Natural killer cell (primary cell): ENCODE measurements around the gene IMPG1. TPM values are rescaled to one million over a fixed set of nuclear protein-coding genes. Genes with fewer than 3 reads are reported as not detected.

Source experiments
- ATAC-seq, 3 donors: fragments of 150-1000 bp in 2 of 3; fragments of 200-7000 bp in 1 of 3; cut with Tn5 transposase; 1 replicate in 1 of 3; 2 replicates in 2 of 3; pipeline ENCODE4 v1.10.0; 2021; ENCODE audit warnings: mild to moderate bottlenecking in 2 of 3, moderate library complexity in 2 of 3
- DNase-seq, 2 donors: peaks; one replicate each; pipeline versions ENCODE4 v3.0.0 to v3.0.0-alpha.2; 2013 to 2021; ENCODE audit warnings: mixed read lengths in 1 of 2
- H3K27ac ChIP-seq: one replicate; pipeline ENCODE4 v1.5.1; 2013; ENCODE audit warnings: mild to moderate bottlenecking, low read length
- H3K27me3 ChIP-seq: one replicate; pipeline ENCODE4 v1.6.1; 2013; ENCODE audit warnings: low read length; ENCODE audit not compliant: control insufficient read depth, insufficient read depth
- H3K36me3 ChIP-seq: one replicate; pipeline ENCODE4 v1.6.1; 2013; ENCODE audit warnings: low read length; ENCODE audit not compliant: control insufficient read depth, insufficient read depth
- H3K4me1 ChIP-seq: one replicate; pipeline ENCODE4 v1.6.1; 2013; ENCODE audit warnings: low read length; ENCODE audit not compliant: control insufficient read depth, insufficient read depth
- H3K4me3 ChIP-seq: one replicate; pipeline ENCODE4 v1.5.1; 2013; ENCODE audit warnings: low read length
- H3K9me3 ChIP-seq: one replicate; pipeline ENCODE4 v1.6.1; 2013; ENCODE audit warnings: low read length; ENCODE audit not compliant: control insufficient read depth, insufficient read depth
- H3K27ac Mint-ChIP-seq, 2 donors: one replicate each; pipeline ENCODE4 v1.8.0; 2022; ENCODE audit warnings: mild to moderate bottlenecking in 2 of 2, mixed read lengths in 2 of 2, moderate library complexity in 1 of 2
- H3K27me3 Mint-ChIP-seq, 2 donors: one replicate each; pipeline ENCODE4 v1.8.0; 2022; ENCODE audit warnings: low read depth in 2 of 2, mixed read lengths in 2 of 2
- H3K36me3 Mint-ChIP-seq: one replicate; pipeline ENCODE4 v1.8.0; 2022; ENCODE audit warnings: mixed read lengths
- H3K4me1 Mint-ChIP-seq, 2 donors: one replicate each; pipeline ENCODE4 v1.8.0; 2022; ENCODE audit warnings: mixed read lengths in 2 of 2
- H3K4me3 Mint-ChIP-seq: one replicate; pipeline ENCODE4 v1.8.0; 2022; ENCODE audit warnings: mild to moderate bottlenecking, moderate library complexity, mixed read lengths
- H3K9me3 Mint-ChIP-seq, 2 donors: one replicate each; pipeline ENCODE4 v1.8.0; 2022; ENCODE audit warnings: mixed read lengths in 2 of 2
- CTCF ChIP-seq: fragments of 200-600 bp; IDR thresholded peaks from one replicate; pipeline ENCODE4 v1.8.0; 2022; ENCODE audit warnings: antibody characterized with exemption
- WGBS: methylation state at CpG from one replicate; pipeline ENCODE4 v1.1.7; 2013; ENCODE audit warnings: missing lambda C conversion rate; ENCODE audit not compliant: insufficient coverage; 5-methylcytosine and 5-hydroxymethylcytosine counted together
- intact Hi-C: fragments of 100-400 bp; cut with micrococcal nuclease; formaldehyde crosslinking; loops from one replicate; pipeline ENCODE4 v1.14.2; 2022
- total RNA-seq, 4 donors: library from RNA; stranded (reverse); fragments of 120-200 nt in 1 of 4; gene quantifications; one replicate each; pipeline versions ENCODE4 v1.2.3 to v1.2.4, GENCODE V29; 2013 to 2022

The IMPG1 gene
- total RNA-seq, 3 donors from 2014 or later (not counting 1 experiment from before 2014, with no cell fraction given): not detected

GRCh38 chr6:76003686-76004085, 68.8 kb downstream of the IMPG1 start:
- no peak overlapping the region for H3K27ac ChIP-seq
- no peaks in the 10 kb centered on the region for H3K36me3 ChIP-seq
- DNase-seq (no peak), ATAC-seq (no peak)
- no peaks in the 10 kb centered on the region for H3K36me3 Mint-ChIP-seq
- H3K27me3 ChIP-seq: no peaks in the 10 kb centered on the region
- no peak overlapping the region for H3K27ac Mint-ChIP-seq
- no peaks in the 10 kb centered on the region for H3K27me3 Mint-ChIP-seq
- no peak for TF ChIP-seq CTCF
- no peak overlapping the region for H3K4me3 ChIP-seq
- H3K4me1 ChIP-seq: no peaks in the 10 kb centered on the region
- H3K4me3 Mint-ChIP-seq: no peak overlapping the region
- H3K9me3 ChIP-seq: no peaks in the 10 kb centered on the region
- WGBS: 72% methylated on average over 2 of the region's 2 CpGs
- peaks cover 0 to 4% of the 10 kb centered on the region in 2 donors for H3K9me3 Mint-ChIP-seq
- H3K4me1 Mint-ChIP-seq: no peaks in the 10 kb centered on the region
- intact Hi-C loops: no loop called here

GRCh38 chr6:76003113-76003512, 69.3 kb downstream of the IMPG1 start:
- no peak for TF ChIP-seq CTCF
- no peak overlapping the region for H3K27ac ChIP-seq
- ATAC-seq: no peak
- intact Hi-C loops: no loop called here
- no peaks in the 10 kb centered on the region for H3K4me1 ChIP-seq
- Mint-ChIP-seq H3K4me1 (no peaks in the 10 kb centered on the region), H3K9me3 (peaks cover 0 to 4% of the 10 kb centered on the region in 2 donors), H3K27me3 (no peaks in the 10 kb centered on the region), H3K36me3 (no peaks in the 10 kb centered on the region), H3K27ac (no peak overlapping the region), H3K4me3 (no peak overlapping the region)
- H3K27me3 ChIP-seq: no peaks in the 10 kb centered on the region
- WGBS: no CpG with 5 or more reads among the region's 1 CpG
- no peaks in the 10 kb centered on the region for H3K9me3 ChIP-seq
- no peak overlapping the region for H3K4me3 ChIP-seq
- DNase-seq: no peak
- no peaks in the 10 kb centered on the region for H3K36me3 ChIP-seq

GRCh38 chr6:76000629-76001028, 71.8 kb downstream of the IMPG1 start:
- no peaks in the 10 kb centered on the region for H3K36me3 ChIP-seq
- DNase-seq (no peak), ATAC-seq (no peak)
- no peaks in the 10 kb centered on the region for H3K4me1 ChIP-seq
- no peak overlapping the region for H3K27ac Mint-ChIP-seq
- H3K27ac ChIP-seq: no peak overlapping the region
- H3K4me3 ChIP-seq: no peak overlapping the region
- intact Hi-C loops: no loop called here
- peaks cover 0 to 6% of the 10 kb centered on the region in 2 donors for H3K9me3 Mint-ChIP-seq
- H3K9me3 ChIP-seq: no peaks in the 10 kb centered on the region
- H3K36me3 Mint-ChIP-seq: no peaks in the 10 kb centered on the region
- no peaks in the 10 kb centered on the region for H3K27me3 Mint-ChIP-seq
- 82% methylated on average over 5 of the region's 5 CpGs for WGBS
- TF ChIP-seq CTCF: no peak
- H3K4me1 Mint-ChIP-seq: no peaks in the 10 kb centered on the region
- H3K4me3 Mint-ChIP-seq: no peak overlapping the region
- H3K27me3 ChIP-seq: no peaks in the 10 kb centered on the region

- Mint-ChIP-seq H3K4me3 (no peak overlapping the region), H3K36me3 (no peaks in the 10 kb centered on the region), H3K27ac (no peak overlapping the region), H3K4me1 (no peaks in the 10 kb centered on the region), H3K9me3 (peaks cover 2 to 9% of the 10 kb centered on the region in 2 donors), H3K27me3 (no peaks in the 10 kb centered on the region)
- Histone ChIP-seq H3K27ac (no peak overlapping the region), H3K4me1 (no peaks in the 10 kb centered on the region), H3K9me3 (no peaks in the 10 kb centered on the region), H3K4me3 (no peak overlapping the region), H3K36me3 (no peaks in the 10 kb centered on the region), H3K27me3 (no peaks in the 10 kb centered on the region)
- 65% methylated on average over 3 of the region's 3 CpGs for WGBS
- no peak for TF ChIP-seq CTCF
- DNase-seq (no peak), ATAC-seq (no peak)
- intact Hi-C loops: no loop called here
Observed at GRCh38 chr6:75997696-75998095, 74.8 kb downstream of the IMPG1 start.
